Gastroesophageal sphincter (tissue), 4 donors: ENCODE data around the gene POLR3A. TPM values are rescaled to one million over a fixed set of nuclear protein-coding genes. Genes with fewer than 3 reads are reported as not detected.

Source experiments
- ATAC-seq: fragments of 150-250 bp; one replicate; pipeline ENCODE4 v1.9.1; 2016; ENCODE audit warnings: mild to moderate bottlenecking, moderate library complexity
- H3K27ac ChIP-seq, 4 donors: fragments of 200-600 bp; sonication (generic) in 3 of 4; 1 replicate in 3 of 4; 2 replicates in 1 of 4; pipeline ENCODE4 v1.5.1; 2016 to 2019
- H3K27me3 ChIP-seq: fragments of 200-600 bp; sonication (generic); one replicate; pipeline ENCODE4 v1.5.1; 2019
- H3K36me3 ChIP-seq, 2 donors: fragments of 200-600 bp; sonication (generic); one replicate each; pipeline ENCODE4 v1.5.1; 2019; ENCODE audit warnings: control low read depth in 1 of 2
- H3K4me1 ChIP-seq, 3 donors: fragments of 200-600 bp; sonication (generic); 1 replicate in 2 of 3; 2 replicates in 1 of 3; pipeline ENCODE4 v1.5.1; 2016 to 2019; ENCODE audit warnings: control low read depth in 2 of 3
- H3K4me3 ChIP-seq, 2 donors: fragments of 200-600 bp; sonication (generic); one replicate each; pipeline ENCODE4 v1.5.1; 2019; ENCODE audit warnings: mild to moderate bottlenecking in 1 of 2, moderate library complexity in 1 of 2
- H3K9me3 ChIP-seq, 3 donors: fragments of 200-600 bp; sonication (generic); one replicate each; pipeline ENCODE4 v1.5.1; 2017 to 2019; ENCODE audit warnings: control low read depth in 2 of 3
- CTCF ChIP-seq, 4 experiments: fragments of 200-600 bp in 2 of 4; fragments of 450-650 bp in 2 of 4; sonication (generic) in 1 of 4; IDR thresholded peaks; one replicate each; pipeline ENCODE4 v1.5.1; 2017 to 2019; ENCODE audit warnings: antibody characterized with exemption in 4 of 4, mild to moderate bottlenecking in 2 of 4, moderate library complexity in 2 of 4
- EP300 ChIP-seq: sonication (generic); formaldehyde crosslinking; IDR thresholded peaks from one replicate; pipeline ENCODE4 v1.6.1; 2017; ENCODE audit warnings: antibody characterized with exemption, mild to moderate bottlenecking
- POLR2A ChIP-seq, 2 donors: fragments of 450-650 bp; IDR thresholded peaks; one replicate each; pipeline ENCODE4 v1.6.1; 2017; ENCODE audit warnings: antibody characterized with exemption in 2 of 2, mild to moderate bottlenecking in 2 of 2, moderate library complexity in 1 of 2
- POLR2AphosphoS5 ChIP-seq: sonication (generic); formaldehyde crosslinking; IDR thresholded peaks from one replicate; pipeline ENCODE4 v1.6.1; 2017; ENCODE audit warnings: antibody characterized with exemption
- WGBS, 2 donors: methylation state at CpG; one replicate each; pipeline ENCODE4 v1.1.5; 2018; ENCODE audit warnings: low coverage in 1 of 2; 5-methylcytosine and 5-hydroxymethylcytosine counted together
- total RNA-seq, 4 donors: library from RNA; depleted of rRNA; stranded (reverse); fragments of >200 nt; gene quantifications; one replicate each; pipeline ENCODE4 v1.1.0, GENCODE V29; 2016

POLR3A gene
- total RNA-seq, 4 donors from 2014 or later: 10.0 to 13.5 (median 12.0) TPM

DNA sequence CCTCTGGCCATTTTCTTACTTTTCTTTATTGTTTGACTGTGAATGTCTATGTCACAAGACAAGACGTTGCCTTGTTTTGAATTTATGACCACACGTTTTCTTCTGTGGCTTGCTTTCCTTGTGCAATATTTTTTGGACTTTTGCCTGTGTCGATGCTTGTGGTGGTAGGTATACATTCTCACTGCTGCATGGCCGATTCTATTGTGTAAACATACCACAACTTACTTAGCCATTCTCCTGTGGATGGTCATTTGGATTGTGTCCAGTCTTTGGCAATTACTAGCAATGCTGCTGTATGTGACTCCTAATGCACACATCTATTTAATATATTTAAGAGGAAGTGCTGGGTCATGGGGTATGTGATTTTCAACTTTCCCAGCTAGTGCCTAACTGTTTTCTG, 84.8 kb downstream of the POLR3A start:
- no peak overlapping the region for H3K4me3 ChIP-seq
- WGBS, 2 donors: 42 to 57% methylated on average over 2 to 4 of the region's 4 CpGs
- peaks cover 0 to 5% (median 0%) of the 10 kb centered on the region in 3 donors for H3K9me3 ChIP-seq
- ATAC-seq: no peak
- no peak overlapping the region for H3K27ac ChIP-seq
- TF ChIP-seq EP300: no peak
- TF ChIP-seq POLR2AphosphoS5: no peak
- no peak for TF ChIP-seq POLR2A (IDR thresholded peaks at IDR 0.05)
- no peak for TF ChIP-seq CTCF (IDR thresholded peaks at IDR 0.05)
- H3K4me1 ChIP-seq: peaks cover 0 to 35% (median 0%) of the 10 kb centered on the region in 3 donors
- H3K27me3 ChIP-seq: no peaks in the 10 kb centered on the region
- H3K36me3 ChIP-seq: no peaks in the 10 kb centered on the region

GRCh38 chr10:77943121-77943901, 86.0 kb downstream of the POLR3A start:
- peaks cover 0 to 39% (median 0%) of the 10 kb centered on the region in 3 donors for H3K4me1 ChIP-seq
- H3K27ac ChIP-seq: peak overlapping the region in 3 of 4 donors; percentile 56 to 73 (median 69)
- no peaks in the 10 kb centered on the region for H3K36me3 ChIP-seq
- no peak overlapping the region for H3K4me3 ChIP-seq
- peak; percentile 53 for TF ChIP-seq POLR2AphosphoS5
- TF ChIP-seq CTCF (IDR thresholded peaks at IDR 0.05): no peak
- no peak for TF ChIP-seq EP300
- no peak for TF ChIP-seq POLR2A (IDR thresholded peaks at IDR 0.05)
- no peaks in the 10 kb centered on the region for H3K27me3 ChIP-seq
- ATAC-seq: peak; percentile 75
- no peaks in the 10 kb centered on the region for H3K9me3 ChIP-seq
- 20% methylated on average over 5 of the region's 8 CpGs; no CpG with 5 or more reads in 1 of the 2 donors for WGBS, 2 donors

DNA sequence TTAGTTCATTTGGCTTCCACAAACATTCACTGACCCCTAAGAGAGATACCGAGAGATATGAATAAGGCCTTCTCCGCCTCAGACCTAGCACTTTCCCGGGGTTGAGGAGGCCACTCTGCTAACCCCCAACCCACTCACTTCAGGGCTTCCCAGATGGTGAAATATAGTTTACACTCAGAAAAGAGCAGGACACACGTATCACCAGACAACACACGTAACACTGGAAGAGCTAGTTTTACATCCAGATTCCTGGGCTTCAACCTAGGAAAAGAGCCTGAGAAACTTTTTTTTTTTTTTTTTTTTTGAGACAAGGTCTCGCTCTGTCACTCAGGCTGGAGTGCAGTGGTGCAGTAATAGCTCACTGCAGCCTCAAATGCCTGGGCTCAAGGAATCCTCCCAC, 87.5 kb downstream of the POLR3A start:
- no peak for TF ChIP-seq EP300
- no peak for TF ChIP-seq POLR2AphosphoS5
- TF ChIP-seq POLR2A (IDR thresholded peaks at IDR 0.05): no peak
- no peak for TF ChIP-seq CTCF (IDR thresholded peaks at IDR 0.05)
- Histone ChIP-seq H3K4me1 (peaks cover 0 to 39% (median 0%) of the 10 kb centered on the region in 3 donors), H3K9me3 (no peaks in the 10 kb centered on the region), H3K4me3 (no peak overlapping the region), H3K27ac (no peak overlapping the region), H3K27me3 (no peaks in the 10 kb centered on the region), H3K36me3 (no peaks in the 10 kb centered on the region)
- ATAC-seq: no peak
- 93 to 98% methylated on average over 4 to 5 of the region's 6 CpGs for WGBS, 2 donors

- Histone ChIP-seq H3K9me3 (no peaks in the 10 kb centered on the region), H3K4me1 (peaks cover 0 to 45% (median 0%) of the 10 kb centered on the region in 3 donors), H3K36me3 (no peaks in the 10 kb centered on the region), H3K4me3 (no peak overlapping the region), H3K27ac (no peak overlapping the region), H3K27me3 (no peaks in the 10 kb centered on the region)
- ATAC-seq: no peak
- WGBS, 2 donors: 89% methylated on average over 3 of the region's 3 CpGs; no CpG with 5 or more reads in 1 of the 2 donors
- no peak for TF ChIP-seq POLR2A (IDR thresholded peaks at IDR 0.05)
- TF ChIP-seq CTCF (IDR thresholded peaks at IDR 0.05): no peak
- no peak for TF ChIP-seq POLR2AphosphoS5
Measured at GRCh38 chr10:77940627-77941026, 88.7 kb downstream of the POLR3A start.

GRCh38 chr10:77940225-77940624, 89.1 kb downstream of the POLR3A start:
- Histone ChIP-seq H3K4me3 (no peak overlapping the region), H3K9me3 (no peaks in the 10 kb centered on the region), H3K27ac (peak overlapping the region in 1 of 4 donors; percentile 37), H3K27me3 (no peaks in the 10 kb centered on the region), H3K4me1 (peaks cover 0 to 49% (median 0%) of the 10 kb centered on the region in 3 donors), H3K36me3 (no peaks in the 10 kb centered on the region)
- 86 to 91% methylated on average over 2 of the region's 2 CpGs for WGBS, 2 donors
- ATAC-seq: no peak
- TF ChIP-seq CTCF (IDR thresholded peaks at IDR 0.05) (no peak), POLR2AphosphoS5 (no peak), EP300 (no peak), POLR2A (IDR thresholded peaks at IDR 0.05) (no peak)
